Stimulated activated CD4-positive, alpha-beta T cell treated with anti-CD3 and anti-CD28 coated beads, Interleukin-4, amount 100 ng/mL, for 24 hours (primary cell): Measurements from ENCODE around the gene RGS6.
"Not testable (repeated sequence)": the region's sequence is repeated elsewhere in the genome, so short reads cannot be mapped to it uniquely, and the experiment has no call there.

Experiments
- DNase-seq: peaks from one replicate; pipeline ENCODE4 v3.0.0-alpha.2; 2020

RGS6 gene

GRCh38 chr14:71932229-71932981 lies at the start of gene RGS6:
TSS of gene RGS6 (plus strand) at chr14:71932429.
- DNase-seq, result no peak

DNA sequence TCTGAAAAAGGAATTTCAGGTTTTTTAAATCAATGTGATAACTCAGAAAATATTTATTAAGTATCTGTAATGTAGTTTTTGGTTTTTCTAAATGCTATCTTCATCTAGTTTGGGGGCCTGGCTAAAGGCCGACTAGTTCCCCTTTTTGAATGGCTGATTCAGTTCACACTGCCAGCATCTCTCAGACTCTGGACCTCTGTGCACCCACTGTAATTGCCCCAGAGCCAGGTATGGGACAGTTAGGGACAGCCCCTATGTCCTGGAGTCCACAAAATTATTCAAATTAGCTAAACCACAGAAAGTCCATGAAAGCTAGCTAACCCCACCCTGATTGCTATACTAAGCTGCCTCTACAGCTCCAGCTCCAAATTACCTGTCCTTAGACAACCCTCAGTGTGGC lies 49.1 kb upstream of the RGS6 start:
- no peak for DNase-seq

- DNase-seq, result no peak
Measured at GRCh38 chr14:71885301-71885700, 46.9 kb upstream of the RGS6 start.

DNA sequence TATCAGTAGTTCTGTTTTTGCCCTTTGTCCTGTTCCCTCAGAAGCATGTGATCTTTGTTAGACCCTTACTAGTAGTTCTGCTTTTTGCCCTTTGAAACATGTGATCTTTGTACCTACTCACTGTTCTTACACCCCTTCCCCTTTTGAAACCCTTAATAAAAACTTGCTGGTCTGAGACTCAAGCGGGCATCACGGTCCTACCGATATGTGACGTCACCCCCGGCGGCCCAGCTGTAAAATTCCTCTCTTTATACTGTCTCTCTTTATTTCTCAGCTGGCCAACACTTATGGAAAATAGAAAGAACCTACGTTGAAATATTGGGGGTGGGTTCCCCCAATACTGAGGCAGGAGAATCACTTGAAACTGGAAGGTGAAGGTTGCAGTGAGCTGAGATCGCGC lies 44.4 kb upstream of the RGS6 start:
- not testable (repeated sequence) for DNase-seq

DNA sequence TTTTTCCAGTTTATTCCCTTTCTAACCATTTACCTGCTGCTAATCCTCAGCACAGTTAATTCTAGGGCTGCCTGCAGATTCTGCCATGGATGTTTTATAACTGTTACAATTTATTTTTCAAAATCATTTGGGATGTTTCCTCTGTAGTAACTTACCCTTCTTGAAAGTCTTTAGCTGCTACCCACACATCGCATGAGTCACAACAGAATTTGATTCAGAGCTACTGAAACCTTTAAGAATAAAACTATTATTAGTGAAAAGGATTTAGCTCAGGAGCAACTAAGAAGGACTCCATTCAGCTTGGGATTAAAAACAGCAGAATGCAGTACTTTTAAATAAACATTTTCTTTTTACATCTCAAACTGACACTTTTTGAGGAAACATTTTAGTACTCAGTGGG lies 41.7 kb upstream of the RGS6 start:
- DNase-seq, result no peak

DNA sequence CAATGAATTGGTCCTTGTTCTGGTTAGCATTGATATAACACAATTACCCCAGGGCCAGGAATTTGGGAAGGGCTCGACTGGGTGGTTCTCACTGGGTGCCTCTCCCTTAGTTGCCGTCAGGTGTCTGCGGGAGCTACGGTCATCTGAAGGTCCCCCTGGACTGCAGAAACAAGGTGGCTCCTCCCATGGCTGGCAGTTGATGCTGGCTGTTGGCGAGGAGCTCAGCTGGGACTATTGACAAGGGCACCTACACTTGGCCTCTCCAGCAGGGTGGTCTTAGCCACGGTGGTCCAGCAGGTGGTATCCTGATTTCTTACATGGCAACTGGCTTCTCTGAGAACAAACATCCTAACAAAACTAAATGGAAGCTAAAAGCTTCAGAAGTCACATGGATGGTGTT lies 41.0 kb upstream of the RGS6 start:
- DNase-seq, result no peak

DNA sequence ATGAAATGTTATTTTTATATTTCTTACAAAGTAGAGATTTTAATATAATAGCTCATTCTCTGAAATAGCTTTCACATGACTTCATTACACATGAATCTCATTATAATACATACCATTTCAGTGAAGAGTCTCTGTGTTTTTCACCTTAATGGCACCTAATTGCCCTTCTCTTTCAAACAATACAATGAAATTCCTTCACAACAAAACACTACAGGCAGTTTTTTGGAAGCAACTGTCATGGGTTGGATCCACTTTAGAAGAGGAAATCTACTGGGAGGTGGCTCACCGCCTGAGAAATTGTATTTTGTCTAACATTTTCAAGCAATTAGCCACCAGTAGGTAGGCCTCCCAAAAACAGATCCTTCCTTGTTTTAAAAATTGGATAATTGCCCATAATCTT lies 40.3 kb upstream of the RGS6 start:
- no peak for DNase-seq

- no peak for DNase-seq
Measured at GRCh38 chr14:71905031-71905430, 27.2 kb upstream of the RGS6 start.

- no peak for DNase-seq
Measured at GRCh38 chr14:71905860-71906259, 26.4 kb upstream of the RGS6 start.

DNA sequence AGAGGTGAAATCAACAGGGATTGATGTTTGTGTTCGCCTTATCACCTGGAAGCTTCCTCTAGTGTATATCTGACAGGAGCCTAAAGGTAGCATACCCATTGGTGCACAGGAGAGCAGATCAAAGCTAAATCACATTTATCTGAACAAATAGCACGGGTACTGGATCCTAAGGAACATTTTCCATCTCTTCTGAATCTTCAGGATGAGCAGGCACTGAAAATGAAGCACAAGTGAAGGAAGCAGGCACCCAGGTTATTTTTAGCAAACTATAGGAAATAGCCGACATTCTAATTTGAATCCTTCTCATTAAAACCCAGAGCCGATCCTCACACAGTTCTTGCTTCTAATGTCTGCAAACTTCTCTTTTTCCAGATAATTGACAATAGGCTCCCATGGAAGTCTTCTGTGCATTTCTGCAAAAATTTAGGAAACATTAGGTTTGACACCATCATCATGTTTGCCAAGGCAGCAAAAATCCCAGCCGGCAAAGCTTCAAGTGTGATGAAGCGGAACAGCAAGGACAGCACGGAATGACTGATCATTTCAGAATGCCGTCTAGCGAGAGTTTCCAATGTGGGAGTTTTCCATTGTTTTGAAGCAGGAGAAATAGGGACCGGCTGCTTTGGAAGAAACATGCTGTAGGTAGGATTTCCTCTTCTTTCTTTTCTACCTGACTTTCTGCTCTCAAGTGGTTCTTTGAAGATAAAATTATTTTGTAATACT lies 24.3 kb upstream of the RGS6 start:
- no peak for DNase-seq

DNA sequence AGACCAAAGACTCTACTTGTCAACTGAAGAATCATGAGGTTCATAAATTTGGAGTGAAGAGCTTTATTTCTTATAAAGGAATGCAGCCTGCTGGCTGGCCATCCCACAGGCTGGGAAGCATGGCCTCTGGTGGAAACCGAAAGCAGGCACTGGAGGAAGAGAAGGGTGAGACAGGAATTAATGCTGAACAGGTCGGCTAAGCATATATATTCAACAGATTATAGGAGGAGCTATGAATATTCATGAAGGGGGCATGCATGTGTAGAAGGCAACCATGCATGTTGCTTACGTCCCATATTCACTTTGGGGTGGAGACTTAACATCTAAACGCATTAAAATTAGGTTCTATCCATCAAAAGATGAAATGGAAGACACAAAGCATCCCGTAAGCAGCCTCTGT lies 20.6 kb upstream of the RGS6 start:
- no peak for DNase-seq

- DNase-seq, result no peak
Measured at GRCh38 chr14:71913342-71913741, 18.9 kb upstream of the RGS6 start.

- DNase-seq, result no peak
Measured at GRCh38 chr14:71918955-71919354, 13.3 kb upstream of the RGS6 start.

- no peak for DNase-seq
Measured at GRCh38 chr14:71923513-71923912, 8.7 kb upstream of the RGS6 start.

GRCh38 chr14:71931492-71932228 lies 569 bp upstream of the RGS6 start:
- DNase-seq, result no peak

- DNase-seq, result no peak
Measured at GRCh38 chr14:71933001-71933587, 865 bp downstream of the RGS6 start.

DNA sequence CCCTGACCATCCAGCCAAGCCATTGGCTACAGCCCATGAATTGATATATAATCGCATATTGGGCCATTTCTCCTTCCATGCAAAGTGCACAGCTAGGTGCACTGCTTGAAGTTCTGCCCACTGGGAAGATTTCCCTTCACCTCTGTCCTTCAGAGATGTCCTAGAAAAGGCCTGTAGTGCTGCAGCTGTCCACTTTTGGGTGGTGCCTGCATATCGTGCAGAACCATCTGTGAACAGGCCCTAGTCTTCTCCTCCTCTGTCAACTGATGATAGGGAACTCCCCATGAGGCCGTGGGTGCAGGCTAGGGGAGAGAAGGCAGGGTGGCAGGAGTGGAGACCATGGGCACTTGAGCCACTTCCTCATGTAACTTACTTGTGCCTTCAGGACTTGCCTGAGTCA lies 6.0 kb downstream of the RGS6 start:
- DNase-seq, result not testable (repeated sequence)

DNA sequence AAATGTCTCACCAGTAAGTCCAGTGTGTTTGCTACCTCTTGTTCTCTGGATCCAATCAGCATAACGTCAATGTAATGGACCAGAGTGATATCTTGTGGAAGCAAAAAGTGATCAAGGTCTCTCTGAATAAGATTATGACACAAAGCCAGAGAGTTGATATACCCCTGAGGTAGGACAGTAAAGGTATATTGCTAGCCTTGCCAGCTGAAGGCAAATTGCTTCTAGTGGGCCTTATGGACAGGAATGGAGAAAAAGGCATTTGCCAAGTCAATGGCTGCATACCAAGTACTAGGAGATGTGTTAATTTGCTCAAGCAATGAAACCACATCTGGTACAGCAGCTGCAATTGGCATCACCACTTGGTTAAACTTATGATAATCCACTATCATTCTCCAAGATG lies 7.1 kb downstream of the RGS6 start:
- not testable (repeated sequence) for DNase-seq

DNA sequence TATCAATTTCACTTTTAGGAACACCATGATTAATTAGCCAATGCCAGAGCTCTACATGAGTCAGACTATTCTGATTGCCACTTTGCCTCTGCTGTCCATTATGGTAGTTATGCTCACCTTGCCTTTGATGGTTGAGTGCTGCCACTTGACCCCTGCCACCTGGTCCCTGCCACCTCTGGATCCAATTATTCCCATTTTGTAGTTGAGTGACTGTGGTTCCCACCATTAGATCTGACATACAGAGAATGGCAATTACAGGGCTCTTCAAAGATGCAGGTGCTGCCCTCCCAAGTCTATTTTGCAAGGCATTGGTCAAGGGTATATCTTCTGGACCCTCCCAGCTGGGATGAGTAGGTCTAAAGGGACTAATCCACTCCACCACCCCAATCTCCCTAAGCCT lies 8.3 kb downstream of the RGS6 start:
- DNase-seq, result not testable (repeated sequence)

- not testable (repeated sequence) for DNase-seq
Measured at GRCh38 chr14:71941616-71942015, 9.4 kb downstream of the RGS6 start.

GRCh38 chr14:71942904-71943694 lies 10.9 kb downstream of the RGS6 start:
- no peak for DNase-seq

DNA sequence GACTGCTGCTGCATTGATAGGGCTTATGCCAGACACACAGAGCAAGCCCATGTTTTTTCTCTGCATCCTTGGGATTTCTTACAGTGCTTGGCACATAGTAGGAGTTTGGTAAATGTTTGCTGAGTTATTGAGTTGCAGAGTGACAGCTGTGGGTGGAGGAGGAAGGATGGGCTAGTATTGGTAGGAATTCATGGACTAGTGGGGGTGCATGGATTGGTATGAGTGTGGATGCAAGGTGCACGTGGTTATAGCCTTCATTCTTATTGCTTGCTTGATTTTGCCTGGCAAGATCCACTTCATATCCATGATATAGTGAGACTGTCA lies 11.4 kb downstream of the RGS6 start:
- DNase-seq, result no peak
